SK-N-SH treated with all-trans-retinoic acid at 6 μM for 48 hours (cell line): Measurements from ENCODE around the gene HOXA4.

Source experiments
- ATAC-seq: fragments of 200-7000 bp; cut with Tn5 transposase; 3 replicates; pipeline ENCODE4 v1.9.1; 2020; ENCODE audit warnings: mild to moderate bottlenecking, moderate library complexity
- ARNTL ChIP-seq: fragments of 450-650 bp; formaldehyde crosslinking; IDR thresholded peaks from 2 replicates; pipeline ENCODE4 v1.5.0; 2020; ENCODE audit warnings: low read depth, mild to moderate bottlenecking, moderate library complexity, borderline replicate concordance
- BACH2 ChIP-seq: fragments of 250-450 bp; sonication (Bioruptor Pico); IDR thresholded peaks from 2 replicates; pipeline ENCODE4 v1.9.0; 2021; ENCODE audit warnings: mild to moderate bottlenecking, borderline replicate concordance
- CREB5 ChIP-seq: fragments of 250-450 bp; sonication (Bioruptor Pico); IDR thresholded peaks from 2 replicates; pipeline ENCODE4 v1.5.1; 2020; ENCODE audit warnings: low read depth, mild to moderate bottlenecking, moderate library complexity
- CSDC2 ChIP-seq: fragments of 250-450 bp; sonication (Bioruptor Pico); IDR thresholded peaks from 2 replicates; pipeline ENCODE4 v1.5.0; 2020; ENCODE audit warnings: mild to moderate bottlenecking, moderate library complexity
- CSRNP3 ChIP-seq: fragments of 250-450 bp; sonication (Bioruptor Pico); IDR thresholded peaks from 2 replicates; pipeline ENCODE4 v1.5.1; 2021; ENCODE audit warnings: mild to moderate bottlenecking, moderate library complexity
- ESRRG ChIP-seq: fragments of 250-450 bp; sonication (Bioruptor Pico); IDR thresholded peaks from 2 replicates; pipeline ENCODE4 v1.6.1; 2021; ENCODE audit warnings: mild to moderate bottlenecking
- GLIS3 ChIP-seq: fragments of 250-450 bp; sonication (Bioruptor Pico); IDR thresholded peaks from 2 replicates; pipeline ENCODE4 v1.5.0; 2020; ENCODE audit warnings: mild to moderate bottlenecking, moderate library complexity
- PATZ1 ChIP-seq: fragments of 250-450 bp; sonication (Bioruptor Pico); IDR thresholded peaks from 2 replicates; pipeline ENCODE4 v1.8.0; 2020; ENCODE audit warnings: mild to moderate bottlenecking, moderate library complexity, borderline replicate concordance
- POU6F1 ChIP-seq: fragments of 250-450 bp; sonication (Bioruptor Pico); IDR thresholded peaks from 2 replicates; pipeline ENCODE4 v1.8.0; 2021; ENCODE audit warnings: low read depth, mild to moderate bottlenecking, moderate library complexity, borderline replicate concordance
- PPARA ChIP-seq: fragments of 250-450 bp; sonication (Bioruptor Pico); IDR thresholded peaks from 2 replicates; pipeline ENCODE4 v1.5.0; 2020; ENCODE audit warnings: mild to moderate bottlenecking, borderline replicate concordance
- SNAI2 ChIP-seq: fragments of 250-450 bp; sonication (Bioruptor Pico); IDR thresholded peaks from 2 replicates; pipeline ENCODE4 v1.5.0; 2020; ENCODE audit warnings: mild to moderate bottlenecking, moderate library complexity
- TCF4 ChIP-seq: fragments of 250-450 bp; sonication (Bioruptor Pico); IDR thresholded peaks from 2 replicates; pipeline ENCODE4 v1.8.0; 2021; ENCODE audit warnings: mild to moderate bottlenecking, moderate library complexity, borderline replicate concordance
- TOX ChIP-seq: fragments of 250-450 bp; sonication (Bioruptor Pico); IDR thresholded peaks from 2 replicates; pipeline ENCODE4 v1.8.0; 2021; ENCODE audit warnings: mild to moderate bottlenecking, moderate library complexity, borderline replicate concordance
- TSHZ2 ChIP-seq: fragments of 250-450 bp; sonication (Bioruptor Pico); IDR thresholded peaks from 2 replicates; pipeline ENCODE4 v1.5.0; 2020; ENCODE audit warnings: mild to moderate bottlenecking, moderate library complexity
- ZC3H10 ChIP-seq: fragments of 250-450 bp; sonication (Bioruptor Pico); IDR thresholded peaks from 2 replicates; pipeline ENCODE4 v1.5.1; 2021; ENCODE audit warnings: mild to moderate bottlenecking, moderate library complexity
- ZFP30 ChIP-seq: fragments of 450-650 bp; formaldehyde crosslinking; IDR thresholded peaks from 2 replicates; pipeline ENCODE4 v1.5.0; 2022; ENCODE audit warnings: mild to moderate bottlenecking, moderate library complexity
- ZNF70 ChIP-seq: fragments of 450-650 bp; formaldehyde crosslinking; IDR thresholded peaks from 2 replicates; pipeline ENCODE4 v1.5.0; 2020; ENCODE audit warnings: mild to moderate bottlenecking, moderate library complexity
- ZNF8 ChIP-seq: fragments of 450-650 bp; formaldehyde crosslinking; IDR thresholded peaks from 2 replicates; pipeline ENCODE4 v1.5.0; 2020; ENCODE audit warnings: mild to moderate bottlenecking, moderate library complexity

HOXA4 gene

GRCh38 chr7:27092819-27093110 lies 37.8 kb downstream of the HOXA4 start:
- TF ChIP-seq ARNTL (CRISPR knock-in tag) = no peak
- TF ChIP-seq PPARA (CRISPR knock-in tag) = no peak
- TF ChIP-seq BACH2 (CRISPR knock-in tag) = no peak
- no peak for TF ChIP-seq ZNF8
- TF ChIP-seq POU6F1 (CRISPR knock-in tag) = no peak
- TF ChIP-seq TOX = no peak
- TF ChIP-seq SNAI2 (CRISPR knock-in tag) = no peak
- TF ChIP-seq GLIS3 (CRISPR knock-in tag) = no peak
- ATAC-seq = no peak

- no peak for TF ChIP-seq ZNF70 (CRISPR knock-in tag)
- TF ChIP-seq CREB5 = no peak
- no peak for TF ChIP-seq TCF4
- no peak for TF ChIP-seq PATZ1 (CRISPR knock-in tag)
- TF ChIP-seq, all 23 proteins: peak for 0
- ATAC-seq = no peak
These were observed 38.4 kb downstream of the HOXA4 start for GRCh38 chr7:27091941-27092818.

GRCh38 chr7:27091105-27091504 lies 39.5 kb downstream of the HOXA4 start:
- TF ChIP-seq GLIS3 (CRISPR knock-in tag) = no peak
- TF ChIP-seq TSHZ2 (CRISPR knock-in tag) = no peak
- TF ChIP-seq ARNTL (CRISPR knock-in tag) = no peak
- no peak for TF ChIP-seq ZNF70 (CRISPR knock-in tag)
- no peak for TF ChIP-seq CSRNP3
- TF ChIP-seq TCF4 = no peak
- TF ChIP-seq ZFP30 (CRISPR knock-in tag) = no peak
- TF ChIP-seq CSDC2 = no peak
- TF ChIP-seq ESRRG (CRISPR knock-in tag) = no peak
- no peak for TF ChIP-seq TOX
- no peak for TF ChIP-seq ZC3H10
- TF ChIP-seq, all 23 proteins: peak for 0
- ATAC-seq = no peak
